ENCODE measurements around the gene C19orf25. TPM values are rescaled to one million over a fixed set of nuclear protein-coding genes. Genes with fewer than 3 reads are reported as not detected.

The C19orf25 gene
- total and polyA plus RNA-seq, 2 donors (not counting 1 experiment from before 2014, with no cell fraction given): 11.2 to 24.8 TPM

GRCh38 chr19:1446713-1447481 is 32.1 kb downstream of the C19orf25 start:
- TF ChIP-seq, protein P1, sequence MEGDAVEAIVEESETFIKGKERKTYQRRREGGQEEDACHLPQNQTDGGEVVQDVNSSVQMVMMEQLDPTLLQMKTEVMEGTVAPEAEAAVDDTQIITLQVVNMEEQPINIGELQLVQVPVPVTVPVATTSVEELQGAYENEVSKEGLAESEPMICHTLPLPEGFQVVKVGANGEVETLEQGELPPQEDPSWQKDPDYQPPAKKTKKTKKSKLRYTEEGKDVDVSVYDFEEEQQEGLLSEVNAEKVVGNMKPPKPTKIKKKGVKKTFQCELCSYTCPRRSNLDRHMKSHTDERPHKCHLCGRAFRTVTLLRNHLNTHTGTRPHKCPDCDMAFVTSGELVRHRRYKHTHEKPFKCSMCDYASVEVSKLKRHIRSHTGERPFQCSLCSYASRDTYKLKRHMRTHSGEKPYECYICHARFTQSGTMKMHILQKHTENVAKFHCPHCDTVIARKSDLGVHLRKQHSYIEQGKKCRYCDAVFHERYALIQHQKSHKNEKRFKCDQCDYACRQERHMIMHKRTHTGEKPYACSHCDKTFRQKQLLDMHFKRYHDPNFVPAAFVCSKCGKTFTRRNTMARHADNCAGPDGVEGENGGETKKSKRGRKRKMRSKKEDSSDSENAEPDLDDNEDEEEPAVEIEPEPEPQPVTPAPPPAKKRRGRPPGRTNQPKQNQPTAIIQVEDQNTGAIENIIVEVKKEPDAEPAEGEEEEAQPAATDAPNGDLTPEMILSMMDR (conservative IDR thresholded peaks at IDR 0.05 in 1 of 2, IDR thresholded peaks at IDR 0.05 in 1 of 2; ENCODE audit: low read depth in 1 of 2, low read length in 2 of 2): no peak
- TF ChIP-seq EZH2 (IDR thresholded peaks at IDR 0.05; ENCODE audit: low read length, missing control alignments): peak; percentile 97
- no peak overlapping the region for H2AFZ ChIP-seq (ENCODE audit: low read length)
- no peak overlapping the region for H3K4me2 ChIP-seq (ENCODE audit: extremely low read depth, insufficient read depth, low read length)
- H3K27ac ChIP-seq (ENCODE audit: insufficient read depth, low read length): no peak overlapping the region
- H3K9ac ChIP-seq (ENCODE audit: insufficient read depth, low read length): no peak overlapping the region
- peaks cover 6% of the 10 kb centered on the region for H3K36me3 ChIP-seq (ENCODE audit: control insufficient read depth, insufficient read depth, low read length)
- peaks cover 3% of the 10 kb centered on the region for H3K4me1 ChIP-seq (ENCODE audit: control insufficient read depth, extremely low read depth, insufficient read depth, low read length)
- DNase-seq (ENCODE audit: low read depth in 2 of 2): no peak
- no peaks in the 10 kb centered on the region for H3K9me3 ChIP-seq (ENCODE audit: control insufficient read depth, insufficient read depth, low read depth, low read length)
- no peaks in the 10 kb centered on the region for H4K20me1 ChIP-seq (ENCODE audit: control insufficient read depth, extremely low read depth, insufficient read depth, low read length)
- H3K79me2 ChIP-seq (ENCODE audit: control insufficient read depth, insufficient read depth, low read length): peaks cover 2% of the 10 kb centered on the region
- H3K4me3 ChIP-seq (replicated peaks in 1 of 4; ENCODE audit: control extremely low read depth in 1 of 4, insufficient read depth in 1 of 4, low read depth in 3 of 4, low read length in 4 of 4): peak overlapping the region in 1 of 4 experiments; percentile 50
- peaks cover 46% of the 10 kb centered on the region for H3K27me3 ChIP-seq (ENCODE audit: control insufficient read depth, insufficient read depth, low read length)

GRCh38 chr19:1445932-1446712 is 32.9 kb downstream of the C19orf25 start:
- peaks cover 4% of the 10 kb centered on the region for H3K79me2 ChIP-seq (ENCODE audit: control insufficient read depth, insufficient read depth, low read length)
- no peak for DNase-seq (ENCODE audit: low read depth in 2 of 2)
- H2AFZ ChIP-seq (ENCODE audit: low read length): no peak overlapping the region
- peaks cover 14% of the 10 kb centered on the region for H3K36me3 ChIP-seq (ENCODE audit: control insufficient read depth, insufficient read depth, low read length)
- H3K4me3 ChIP-seq (replicated peaks in 1 of 4; ENCODE audit: control extremely low read depth in 1 of 4, insufficient read depth in 1 of 4, low read depth in 3 of 4, low read length in 4 of 4): peak overlapping the region in 1 of 4 experiments; percentile 50
- no peak for TF ChIP-seq EZH2 (IDR thresholded peaks at IDR 0.05; ENCODE audit: low read length, missing control alignments)
- TF ChIP-seq, protein P1 (conservative IDR thresholded peaks at IDR 0.05 in 1 of 2, IDR thresholded peaks at IDR 0.05 in 1 of 2; ENCODE audit: low read depth in 1 of 2, low read length in 2 of 2): no peak
- peaks cover 39% of the 10 kb centered on the region for H3K27me3 ChIP-seq (ENCODE audit: control insufficient read depth, insufficient read depth, low read length)
- no peaks in the 10 kb centered on the region for H4K20me1 ChIP-seq (ENCODE audit: control insufficient read depth, extremely low read depth, insufficient read depth, low read length)
- H3K9ac ChIP-seq (ENCODE audit: insufficient read depth, low read length): no peak overlapping the region
- no peak overlapping the region for H3K27ac ChIP-seq (ENCODE audit: insufficient read depth, low read length)
- no peak overlapping the region for H3K4me2 ChIP-seq (ENCODE audit: extremely low read depth, insufficient read depth, low read length)
- H3K9me3 ChIP-seq (ENCODE audit: control insufficient read depth, insufficient read depth, low read depth, low read length): no peaks in the 10 kb centered on the region
- H3K4me1 ChIP-seq (ENCODE audit: control insufficient read depth, extremely low read depth, insufficient read depth, low read length): peaks cover 3% of the 10 kb centered on the region
